Measurements from ENCODE around the gene ZSWIM7. TPM values are rescaled to one million over a fixed set of nuclear protein-coding genes. Genes with fewer than 3 reads are reported as not detected.
"Not testable (repeated sequence)": the region's sequence is repeated elsewhere in the genome, so short reads cannot be mapped to it uniquely, and the experiment has no call there.

The ZSWIM7 gene
- total RNA-seq, 1 donor from 2014 or later, result 24.5 TPM

- not testable (repeated sequence) for H3K9me3 ChIP-seq (ENCODE audit: control insufficient read depth in 3 of 3, low read length in 3 of 3); H3K9ac ChIP-seq (ENCODE audit: low read depth in 1 of 3, low read length in 3 of 3); H3K27me3 ChIP-seq (ENCODE audit: control insufficient read depth in 3 of 3, insufficient read depth in 3 of 3, low read length in 3 of 3); H3K27ac ChIP-seq (ENCODE audit: low read depth, low read length); H3K36me3 ChIP-seq (ENCODE audit: control insufficient read depth in 3 of 3, insufficient read depth in 3 of 3, low read length in 3 of 3); H3K4me1 ChIP-seq (ENCODE audit: control insufficient read depth in 3 of 3, insufficient read depth in 3 of 3, low read length in 3 of 3); H3K4me3 ChIP-seq (ENCODE audit: low read length in 3 of 3)
Measured at GRCh38 chr17:15936481-15936880, 63.0 kb downstream of the ZSWIM7 start.

GRCh38 chr17:15935891-15936290 is 63.6 kb downstream of the ZSWIM7 start:
- Histone ChIP-seq H3K9me3 (ENCODE audit: control insufficient read depth in 3 of 3, low read length in 3 of 3) (no peaks in the 10 kb centered on the region), H3K9ac (ENCODE audit: low read depth in 1 of 3, low read length in 3 of 3) (no peak overlapping the region), H3K36me3 (ENCODE audit: control insufficient read depth in 3 of 3, insufficient read depth in 3 of 3, low read length in 3 of 3) (no peaks in the 10 kb centered on the region), H3K4me1 (ENCODE audit: control insufficient read depth in 3 of 3, insufficient read depth in 3 of 3, low read length in 3 of 3) (no peaks in the 10 kb centered on the region), H3K27me3 (ENCODE audit: control insufficient read depth in 3 of 3, insufficient read depth in 3 of 3, low read length in 3 of 3) (peaks cover 0 to 4% (median 0%) of the 10 kb centered on the region in 3 donors), H3K4me3 (ENCODE audit: low read length in 3 of 3) (no peak overlapping the region), H3K27ac (ENCODE audit: low read depth, low read length) (no peak overlapping the region)

- Histone ChIP-seq H3K36me3 (ENCODE audit: control insufficient read depth in 3 of 3, insufficient read depth in 3 of 3, low read length in 3 of 3) (no peaks in the 10 kb centered on the region), H3K27ac (ENCODE audit: low read depth, low read length) (no peak overlapping the region), H3K9me3 (ENCODE audit: control insufficient read depth in 3 of 3, low read length in 3 of 3) (no peaks in the 10 kb centered on the region), H3K4me1 (ENCODE audit: control insufficient read depth in 3 of 3, insufficient read depth in 3 of 3, low read length in 3 of 3) (no peaks in the 10 kb centered on the region), H3K27me3 (ENCODE audit: control insufficient read depth in 3 of 3, insufficient read depth in 3 of 3, low read length in 3 of 3) (no peaks in the 10 kb centered on the region), H3K4me3 (ENCODE audit: low read length in 3 of 3) (no peak overlapping the region), H3K9ac (ENCODE audit: low read depth in 1 of 3, low read length in 3 of 3) (no peak overlapping the region)
Measured at GRCh38 chr17:15934866-15935265, 64.6 kb downstream of the ZSWIM7 start.

- Histone ChIP-seq H3K4me1 (ENCODE audit: control insufficient read depth in 3 of 3, insufficient read depth in 3 of 3, low read length in 3 of 3) (no peaks in the 10 kb centered on the region), H3K27ac (ENCODE audit: low read depth, low read length) (no peak overlapping the region), H3K27me3 (ENCODE audit: control insufficient read depth in 3 of 3, insufficient read depth in 3 of 3, low read length in 3 of 3) (peaks cover 0 to 9% (median 0%) of the 10 kb centered on the region in 3 donors), H3K9me3 (ENCODE audit: control insufficient read depth in 3 of 3, low read length in 3 of 3) (no peaks in the 10 kb centered on the region), H3K36me3 (ENCODE audit: control insufficient read depth in 3 of 3, insufficient read depth in 3 of 3, low read length in 3 of 3) (no peaks in the 10 kb centered on the region), H3K9ac (ENCODE audit: low read depth in 1 of 3, low read length in 3 of 3) (no peak overlapping the region), H3K4me3 (ENCODE audit: low read length in 3 of 3) (no peak overlapping the region)
Measured at GRCh38 chr17:15931394-15931793, 68.1 kb downstream of the ZSWIM7 start.

- no peak overlapping the region for H3K4me3 ChIP-seq (ENCODE audit: low read length in 3 of 3)
- no peak overlapping the region for H3K27ac ChIP-seq (ENCODE audit: low read depth, low read length)
- peaks cover 0 to 11% (median 0%) of the 10 kb centered on the region in 3 donors for H3K27me3 ChIP-seq (ENCODE audit: control insufficient read depth in 3 of 3, insufficient read depth in 3 of 3, low read length in 3 of 3)
- no peaks in the 10 kb centered on the region for H3K36me3 ChIP-seq (ENCODE audit: control insufficient read depth in 3 of 3, insufficient read depth in 3 of 3, low read length in 3 of 3)
- no peak overlapping the region for H3K9ac ChIP-seq (ENCODE audit: low read depth in 1 of 3, low read length in 3 of 3)
- no peaks in the 10 kb centered on the region for H3K4me1 ChIP-seq (ENCODE audit: control insufficient read depth in 3 of 3, insufficient read depth in 3 of 3, low read length in 3 of 3)
- H3K9me3 ChIP-seq (ENCODE audit: control insufficient read depth in 3 of 3, low read length in 3 of 3), result no peaks in the 10 kb centered on the region
Measured at GRCh38 chr17:15930426-15930825, 69.1 kb downstream of the ZSWIM7 start.

GRCh38 chr17:15929941-15930340 is 69.6 kb downstream of the ZSWIM7 start:
- Histone ChIP-seq H3K27ac (ENCODE audit: low read depth, low read length) (no peak overlapping the region), H3K4me3 (ENCODE audit: low read length in 3 of 3) (no peak overlapping the region), H3K9ac (ENCODE audit: low read depth in 1 of 3, low read length in 3 of 3) (no peak overlapping the region), H3K36me3 (ENCODE audit: control insufficient read depth in 3 of 3, insufficient read depth in 3 of 3, low read length in 3 of 3) (no peaks in the 10 kb centered on the region), H3K4me1 (ENCODE audit: control insufficient read depth in 3 of 3, insufficient read depth in 3 of 3, low read length in 3 of 3) (no peaks in the 10 kb centered on the region), H3K27me3 (ENCODE audit: control insufficient read depth in 3 of 3, insufficient read depth in 3 of 3, low read length in 3 of 3) (peaks cover 0 to 11% (median 0%) of the 10 kb centered on the region in 3 donors), H3K9me3 (ENCODE audit: control insufficient read depth in 3 of 3, low read length in 3 of 3) (no peaks in the 10 kb centered on the region)

GRCh38 chr17:15928286-15928785 is 71.2 kb downstream of the ZSWIM7 start:
- no peaks in the 10 kb centered on the region for H3K4me1 ChIP-seq (ENCODE audit: control insufficient read depth in 3 of 3, insufficient read depth in 3 of 3, low read length in 3 of 3)
- no peak overlapping the region for H3K27ac ChIP-seq (ENCODE audit: low read depth, low read length)
- no peak overlapping the region for H3K4me3 ChIP-seq (ENCODE audit: low read length in 3 of 3)
- H3K9ac ChIP-seq (ENCODE audit: low read depth in 1 of 3, low read length in 3 of 3), result no peak overlapping the region
- H3K9me3 ChIP-seq (ENCODE audit: control insufficient read depth in 3 of 3, low read length in 3 of 3), result no peaks in the 10 kb centered on the region
- H3K27me3 ChIP-seq (ENCODE audit: control insufficient read depth in 3 of 3, insufficient read depth in 3 of 3, low read length in 3 of 3), result peaks cover 0 to 11% (median 0%) of the 10 kb centered on the region in 3 donors
- no peaks in the 10 kb centered on the region for H3K36me3 ChIP-seq (ENCODE audit: control insufficient read depth in 3 of 3, insufficient read depth in 3 of 3, low read length in 3 of 3)

Other genes with a start within 250 kb of the ZSWIM7 start
- 3.1 TPM for gene ADORA2B, start 54.6 kb downstream of the ZSWIM7 start, total RNA-seq
- gene TTC19, start 120 bp upstream of the ZSWIM7 start, total RNA-seq, result 15.7 TPM
- 50.1 TPM for gene NCOR1, start 215.8 kb upstream of the ZSWIM7 start, total RNA-seq
- 12.5 TPM for gene PIGL, start 217.5 kb upstream of the ZSWIM7 start, total RNA-seq